ENCODE data around the gene TNFAIP8L1. TPM values are rescaled to one million over a fixed set of nuclear protein-coding genes. Genes with fewer than 3 reads are reported as not detected.
A peak's percentile ranks its signal among the peaks of the same experiment; 100 is the strongest.

The TNFAIP8L1 gene
- total RNA-seq, 1 donor from 2014 or later: 4.2 TPM

DNA sequence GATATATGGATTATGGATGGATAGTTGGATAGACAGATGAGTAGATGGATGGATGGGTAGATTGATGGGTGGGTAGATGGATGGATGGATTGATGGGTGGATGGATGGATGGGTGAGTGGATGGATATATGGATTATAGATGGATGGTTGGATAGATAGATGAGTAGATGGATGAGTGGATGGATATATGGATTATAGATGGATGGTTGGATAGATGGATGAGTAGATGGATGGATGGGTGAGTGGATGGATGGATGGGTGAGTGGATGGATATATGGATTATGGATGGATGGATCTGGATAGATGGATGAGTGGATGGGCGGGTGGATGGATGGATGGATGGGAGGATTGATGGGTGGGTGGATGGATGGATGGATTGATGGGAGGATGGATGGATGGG lies 36.4 kb upstream of the TNFAIP8L1 start:
- Mint-ChIP-seq H3K4me3 (ENCODE audit: unreplicated experiment) (no peak overlapping the region), H3K9me3 (ENCODE audit: low read depth) (no peaks in the 10 kb centered on the region), H3K27ac (ENCODE audit: unreplicated experiment) (no peak overlapping the region), H3K4me1 (ENCODE audit: low read depth) (peaks cover 3% of the 10 kb centered on the region), H3K36me3 (ENCODE audit: low read depth) (no peaks in the 10 kb centered on the region), H3K27me3 (ENCODE audit: low read depth) (peaks cover 21% of the 10 kb centered on the region)
- DNase-seq (ENCODE audit: low spot score): no peak
- TF ChIP-seq, protein P1, sequence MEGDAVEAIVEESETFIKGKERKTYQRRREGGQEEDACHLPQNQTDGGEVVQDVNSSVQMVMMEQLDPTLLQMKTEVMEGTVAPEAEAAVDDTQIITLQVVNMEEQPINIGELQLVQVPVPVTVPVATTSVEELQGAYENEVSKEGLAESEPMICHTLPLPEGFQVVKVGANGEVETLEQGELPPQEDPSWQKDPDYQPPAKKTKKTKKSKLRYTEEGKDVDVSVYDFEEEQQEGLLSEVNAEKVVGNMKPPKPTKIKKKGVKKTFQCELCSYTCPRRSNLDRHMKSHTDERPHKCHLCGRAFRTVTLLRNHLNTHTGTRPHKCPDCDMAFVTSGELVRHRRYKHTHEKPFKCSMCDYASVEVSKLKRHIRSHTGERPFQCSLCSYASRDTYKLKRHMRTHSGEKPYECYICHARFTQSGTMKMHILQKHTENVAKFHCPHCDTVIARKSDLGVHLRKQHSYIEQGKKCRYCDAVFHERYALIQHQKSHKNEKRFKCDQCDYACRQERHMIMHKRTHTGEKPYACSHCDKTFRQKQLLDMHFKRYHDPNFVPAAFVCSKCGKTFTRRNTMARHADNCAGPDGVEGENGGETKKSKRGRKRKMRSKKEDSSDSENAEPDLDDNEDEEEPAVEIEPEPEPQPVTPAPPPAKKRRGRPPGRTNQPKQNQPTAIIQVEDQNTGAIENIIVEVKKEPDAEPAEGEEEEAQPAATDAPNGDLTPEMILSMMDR (IDR thresholded peaks at IDR 0.05): no peak

DNA sequence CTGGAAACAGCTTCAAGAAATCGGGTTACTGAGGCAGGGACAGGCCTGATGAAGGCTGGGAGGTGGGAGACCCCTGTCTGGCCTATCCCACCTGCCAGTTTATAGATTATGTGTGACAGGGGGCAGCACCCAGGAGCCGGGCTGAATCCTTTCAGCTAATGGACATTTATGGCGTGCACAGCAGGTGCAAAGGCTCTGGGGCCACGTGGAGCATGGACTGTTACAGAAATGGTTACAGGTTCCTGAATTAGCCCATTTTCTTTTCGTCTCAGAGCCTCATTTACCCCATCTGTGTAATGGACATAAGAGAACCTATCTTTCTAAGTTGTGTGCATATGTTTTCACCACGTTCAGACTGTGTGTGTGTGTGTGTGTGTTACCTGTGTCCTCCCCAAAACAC lies 34.4 kb upstream of the TNFAIP8L1 start:
- H3K4me1 Mint-ChIP-seq (ENCODE audit: low read depth): peaks cover 4% of the 10 kb centered on the region
- no peak overlapping the region for H3K27ac Mint-ChIP-seq (ENCODE audit: unreplicated experiment)
- no peaks in the 10 kb centered on the region for H3K9me3 Mint-ChIP-seq (ENCODE audit: low read depth)
- no peaks in the 10 kb centered on the region for H3K36me3 Mint-ChIP-seq (ENCODE audit: low read depth)
- peaks cover 10% of the 10 kb centered on the region for H3K27me3 Mint-ChIP-seq (ENCODE audit: low read depth)
- DNase-seq (ENCODE audit: low spot score): no peak
- TF ChIP-seq, protein P1 (IDR thresholded peaks at IDR 0.05): no peak
- H3K4me3 Mint-ChIP-seq (ENCODE audit: unreplicated experiment): no peak overlapping the region

DNA sequence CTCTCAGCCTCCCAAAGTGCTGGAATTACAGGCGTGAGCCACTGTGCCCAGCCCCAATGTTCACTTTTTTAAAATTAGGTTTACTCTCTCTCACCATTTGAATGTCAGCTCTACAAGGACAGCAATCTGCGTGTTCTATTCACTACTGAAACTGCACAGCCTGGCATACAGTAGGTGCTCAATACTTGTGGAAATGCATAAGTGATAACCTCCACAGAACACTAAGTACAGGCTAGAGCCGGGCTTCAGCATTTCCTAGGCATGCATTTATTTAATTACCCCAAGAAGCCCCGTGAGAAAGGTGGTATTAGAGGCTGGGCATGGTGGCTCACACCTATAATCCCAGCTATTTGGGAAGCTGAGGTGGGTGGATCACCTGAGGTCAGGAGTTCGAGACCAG lies 33.1 kb upstream of the TNFAIP8L1 start:
- Mint-ChIP-seq H3K4me3 (ENCODE audit: unreplicated experiment) (no peak overlapping the region), H3K27me3 (ENCODE audit: low read depth) (peaks cover 14% of the 10 kb centered on the region), H3K36me3 (ENCODE audit: low read depth) (no peaks in the 10 kb centered on the region), H3K9me3 (ENCODE audit: low read depth) (no peaks in the 10 kb centered on the region), H3K27ac (ENCODE audit: unreplicated experiment) (no peak overlapping the region), H3K4me1 (ENCODE audit: low read depth) (peaks cover 11% of the 10 kb centered on the region)
- TF ChIP-seq, protein P1 (IDR thresholded peaks at IDR 0.05): no peak
- no peak for DNase-seq (ENCODE audit: low spot score)

DNA sequence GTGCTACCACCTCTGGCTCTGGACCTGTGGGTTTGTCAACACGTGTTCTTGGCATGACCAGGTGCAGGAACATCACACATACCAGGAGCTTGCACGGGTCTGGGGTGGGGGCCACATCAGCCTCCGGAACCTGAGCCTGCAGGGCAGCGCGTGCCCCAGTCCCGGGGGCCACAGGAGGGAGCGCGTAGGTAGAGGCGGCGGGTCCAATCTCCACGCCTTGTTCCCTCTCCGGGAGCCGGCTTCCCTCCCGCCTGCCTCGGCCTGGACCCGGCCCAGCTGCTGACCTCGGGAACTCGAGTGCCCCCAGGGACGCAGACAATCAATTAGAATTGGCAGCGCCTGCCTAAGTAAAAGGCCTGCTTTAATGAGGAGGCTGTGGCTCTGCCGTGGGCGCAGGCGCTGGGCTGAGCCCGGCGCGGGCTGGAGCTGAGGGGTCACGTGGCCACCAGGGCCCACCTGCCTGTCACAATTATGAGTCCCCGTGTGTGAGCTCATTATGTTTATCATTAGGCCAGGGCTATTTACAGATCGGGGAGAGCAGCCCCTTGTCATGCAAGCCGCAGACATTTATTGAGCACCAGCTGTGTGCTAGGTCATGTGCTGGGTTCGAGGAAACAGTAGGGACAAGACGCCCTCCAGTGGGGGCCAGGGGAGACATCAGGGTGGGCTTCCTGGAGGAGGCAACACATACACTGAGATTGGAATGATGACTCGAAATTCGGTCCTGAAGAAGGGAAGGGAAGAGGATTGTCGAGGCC lies 32.2 kb upstream of the TNFAIP8L1 start:
- no peak overlapping the region for H3K27ac Mint-ChIP-seq (ENCODE audit: unreplicated experiment)
- DNase-seq (ENCODE audit: low spot score): no peak
- H3K4me1 Mint-ChIP-seq (ENCODE audit: low read depth): peaks cover 11% of the 10 kb centered on the region
- H3K9me3 Mint-ChIP-seq (ENCODE audit: low read depth): no peaks in the 10 kb centered on the region
- H3K27me3 Mint-ChIP-seq (ENCODE audit: low read depth): peaks cover 13% of the 10 kb centered on the region
- H3K36me3 Mint-ChIP-seq (ENCODE audit: low read depth): no peaks in the 10 kb centered on the region
- no peak overlapping the region for H3K4me3 Mint-ChIP-seq (ENCODE audit: unreplicated experiment)
- TF ChIP-seq, protein P1 (IDR thresholded peaks at IDR 0.05): no peak

DNA sequence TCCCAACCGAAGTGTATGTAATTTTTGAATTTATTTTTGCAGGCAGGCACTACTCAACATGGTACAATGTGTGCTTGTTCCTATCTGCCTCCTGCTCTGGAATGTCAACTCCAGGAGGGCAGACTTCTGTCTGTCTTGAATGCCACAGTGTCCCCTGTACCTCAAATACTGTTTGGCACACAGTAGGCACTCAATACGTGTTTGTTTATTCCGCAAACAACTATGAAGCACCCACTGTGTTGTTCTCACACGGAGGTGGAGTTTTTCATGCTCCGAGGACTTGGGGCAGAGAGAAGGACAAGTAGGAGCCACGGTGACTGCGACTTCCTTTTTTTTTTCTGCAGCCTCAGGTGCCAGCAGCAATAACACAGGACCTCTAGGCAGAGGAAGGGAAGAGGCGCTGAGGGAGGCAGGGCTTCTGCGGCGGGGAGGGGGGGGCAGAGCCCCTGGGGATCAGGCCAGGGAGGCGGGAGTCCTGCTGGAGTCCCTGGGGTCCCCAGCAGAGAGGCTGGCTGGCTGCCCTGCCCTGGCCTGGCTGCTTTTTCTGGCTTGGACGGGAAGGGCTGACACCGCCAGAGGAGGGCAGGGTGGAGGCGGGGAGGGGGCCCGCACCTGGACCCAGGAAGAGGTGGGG lies 29.3 kb upstream of the TNFAIP8L1 start:
- Mint-ChIP-seq H3K27ac (ENCODE audit: unreplicated experiment) (peak overlapping the region; percentile 8), H3K36me3 (ENCODE audit: low read depth) (no peaks in the 10 kb centered on the region), H3K4me1 (ENCODE audit: low read depth) (peaks cover 11% of the 10 kb centered on the region), H3K9me3 (ENCODE audit: low read depth) (peaks cover 3% of the 10 kb centered on the region), H3K4me3 (ENCODE audit: unreplicated experiment) (no peak overlapping the region), H3K27me3 (ENCODE audit: low read depth) (peaks cover 13% of the 10 kb centered on the region)
- DNase-seq (ENCODE audit: low spot score): no peak
- TF ChIP-seq, protein P1 (IDR thresholded peaks at IDR 0.05): peak; percentile 22

All from chondrocyte (in vitro differentiated cells).